CD4-positive, alpha-beta memory T cell (primary cell): ENCODE results near the gene ACTC1. TPM values are rescaled to one million over a fixed set of nuclear protein-coding genes. Genes with fewer than 3 reads are reported as not detected.
"Not testable (repeated sequence)": the region's sequence is repeated elsewhere in the genome, so short reads cannot be mapped to it uniquely, and the experiment has no call there.

Experiments used
- CTCF ChIA-PET: fragments of 350-600 bp; sonication (Branson Sonifier 250); formaldehyde crosslinking; loops from one replicate; lab custom pipeline; 2021; ENCODE audit warnings: inconsistent platforms; ENCODE audit not compliant: partially characterized antibody; lab: Charles Lee
- POLR2A ChIA-PET: fragments of 350-600 bp; sonication (Branson Sonifier 250); formaldehyde crosslinking; loops from one replicate; lab custom pipeline; 2021; ENCODE audit not compliant: partially characterized antibody; lab: Charles Lee
- DNase-seq, 5 donors: peaks; one replicate each; pipeline versions ENCODE4 v3.0.0 to v3.0.0-alpha.2; 2020 to 2022; ENCODE audit warnings: mixed read lengths in 1 of 5
- H3K27ac ChIP-seq: one replicate; pipeline ENCODE4 v1.7.0; 2013; ENCODE audit warnings: low read depth, low read length
- H3K27me3 ChIP-seq: 2 replicates; pipeline ENCODE4 v1.7.0; 2013; ENCODE audit warnings: mild to moderate bottlenecking, low read length, moderate library complexity; ENCODE audit not compliant: insufficient read depth
- H3K36me3 ChIP-seq: 2 replicates; pipeline ENCODE4 v1.7.0; 2013; ENCODE audit warnings: mild to moderate bottlenecking, low read length, moderate library complexity; ENCODE audit not compliant: insufficient read depth
- H3K4me1 ChIP-seq: 2 replicates; pipeline ENCODE4 v1.7.0; 2013; ENCODE audit warnings: mild to moderate bottlenecking, low read length, moderate library complexity; ENCODE audit not compliant: insufficient read depth
- H3K4me3 ChIP-seq, 2 donors: one replicate each; pipeline ENCODE4 v1.7.0; 2013; ENCODE audit warnings: low read length in 2 of 2, mild to moderate bottlenecking in 1 of 2
- H3K9me3 ChIP-seq, 2 donors: one replicate each; pipeline ENCODE4 v1.7.0; 2013; ENCODE audit warnings: low read length in 2 of 2, control low read depth in 1 of 2; ENCODE audit not compliant: control insufficient read depth in 1 of 2
- H3K27ac Mint-ChIP-seq, 7 donors: one replicate each; pipeline ENCODE4 v1.8.0; 2020 to 2021; ENCODE audit warnings: mixed read lengths in 7 of 7, mild to moderate bottlenecking in 6 of 7, inconsistent platforms in 3 of 7, moderate library complexity in 3 of 7
- H3K27me3 Mint-ChIP-seq, 2 donors: one replicate each; pipeline ENCODE4 v1.8.0; 2020 to 2021; ENCODE audit warnings: mixed read lengths in 2 of 2
- H3K36me3 Mint-ChIP-seq, 2 donors: one replicate each; pipeline ENCODE4 v1.8.0; 2020 to 2021; ENCODE audit warnings: mixed read lengths in 2 of 2, inconsistent platforms in 1 of 2, mild to moderate bottlenecking in 1 of 2
- H3K4me1 Mint-ChIP-seq, 4 donors: one replicate each; pipeline ENCODE4 v1.8.0; 2020 to 2021; ENCODE audit warnings: mixed read lengths in 4 of 4, mild to moderate bottlenecking in 1 of 4
- H3K4me3 Mint-ChIP-seq, 8 donors: one replicate each; pipeline ENCODE4 v1.8.0; 2020 to 2021; ENCODE audit warnings: mixed read lengths in 8 of 8, mild to moderate bottlenecking in 7 of 8, moderate library complexity in 6 of 8, inconsistent platforms in 3 of 8
- H3K9me3 Mint-ChIP-seq, 8 donors: one replicate each; pipeline ENCODE4 v1.8.0; 2020 to 2021; ENCODE audit warnings: mixed read lengths in 8 of 8, mild to moderate bottlenecking in 5 of 8, inconsistent platforms in 3 of 8, moderate library complexity in 1 of 8
- intact Hi-C: fragments of 100-400 bp; cut with micrococcal nuclease; formaldehyde crosslinking; loops from one replicate; pipeline ENCODE4 v1.15.1; 2023
- polyA plus RNA-seq, 2 donors: library from polyadenylated mRNA; unstranded; fragments of 300-500 nt; fragmentation: Illumina TruSeq; gene quantifications; one replicate each; pipeline ENCODE4 v1.2.3, GENCODE V29; 2021
- total RNA-seq, 2 experiments: library from RNA; stranded (reverse); gene quantifications; one replicate each; pipeline ENCODE4 v1.2.3, GENCODE V29; 2021

Gene ACTC1
- total and polyA plus RNA-seq, 4 experiments from 2014 or later = not detected

DNA sequence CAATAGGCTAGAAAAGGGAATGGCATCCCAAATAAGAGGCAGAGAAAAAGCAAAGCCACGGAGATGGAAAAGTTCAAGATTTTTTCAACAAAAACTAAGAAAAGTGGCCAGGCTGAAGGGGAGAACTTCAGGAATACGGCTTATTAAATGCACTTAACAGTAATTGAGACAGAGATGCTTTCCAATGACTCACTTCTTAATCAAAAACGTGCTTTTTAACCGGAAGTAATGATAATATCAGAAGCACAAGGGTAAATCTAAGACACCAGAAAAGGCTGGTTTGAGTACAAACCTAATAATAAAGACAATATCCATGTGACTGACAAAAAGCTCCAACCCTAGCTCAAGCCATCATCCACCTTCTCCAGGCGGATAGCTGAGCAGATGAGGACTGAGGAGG, 24.8 kb upstream of the ACTC1 start:
- Mint-ChIP-seq H3K4me3 (no peak overlapping the region), H3K36me3 (no peaks in the 10 kb centered on the region), H3K27me3 (peaks cover 13 to 24% of the 10 kb centered on the region in 2 donors), H3K4me1 (no peaks in the 10 kb centered on the region), H3K9me3 (no peaks in the 10 kb centered on the region), H3K27ac (no peak overlapping the region)
- H3K4me1 ChIP-seq = no peaks in the 10 kb centered on the region
- H3K27ac ChIP-seq = no peak overlapping the region
- no peaks in the 10 kb centered on the region for H3K36me3 ChIP-seq
- H3K27me3 ChIP-seq = no peaks in the 10 kb centered on the region
- intact Hi-C loops = no loop called here
- POLR2A ChIA-PET = no interaction called here
- DNase-seq = no peak
- H3K9me3 ChIP-seq = no peaks in the 10 kb centered on the region
- no peak overlapping the region for H3K4me3 ChIP-seq
- CTCF ChIA-PET = no interaction called here

DNA sequence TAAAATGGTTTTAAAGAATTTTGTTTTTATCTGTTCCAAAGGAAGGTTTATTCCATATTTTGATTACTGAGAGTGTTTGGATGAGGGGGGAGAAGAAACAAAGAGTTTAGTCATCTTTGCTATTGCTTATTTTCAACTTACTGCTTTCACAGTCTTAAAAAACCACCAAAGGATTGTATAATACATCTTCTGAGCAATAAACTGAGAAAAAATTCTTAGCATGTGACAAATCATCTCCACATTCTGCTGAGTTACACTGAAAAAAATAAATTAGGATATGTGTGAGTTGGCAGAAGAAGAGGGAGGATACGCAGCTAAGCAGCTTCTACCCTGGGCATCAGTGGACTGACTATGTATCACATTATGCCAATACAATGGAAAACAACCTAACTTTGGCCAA, 23.2 kb upstream of the ACTC1 start:
- Mint-ChIP-seq H3K9me3 (peaks cover 0 to 1% (median 0%) of the 10 kb centered on the region in 8 donors), H3K36me3 (no peaks in the 10 kb centered on the region), H3K27me3 (peaks cover 14 to 24% of the 10 kb centered on the region in 2 donors), H3K4me1 (no peaks in the 10 kb centered on the region), H3K4me3 (no peak overlapping the region), H3K27ac (no peak overlapping the region)
- Histone ChIP-seq H3K27me3 (no peaks in the 10 kb centered on the region), H3K36me3 (no peaks in the 10 kb centered on the region), H3K9me3 (no peaks in the 10 kb centered on the region), H3K4me3 (no peak overlapping the region), H3K4me1 (no peaks in the 10 kb centered on the region), H3K27ac (no peak overlapping the region)
- ChIA-PET POLR2A (no interaction called here), CTCF (no interaction called here)
- no peak for DNase-seq
- intact Hi-C loops = no loop called here

DNA sequence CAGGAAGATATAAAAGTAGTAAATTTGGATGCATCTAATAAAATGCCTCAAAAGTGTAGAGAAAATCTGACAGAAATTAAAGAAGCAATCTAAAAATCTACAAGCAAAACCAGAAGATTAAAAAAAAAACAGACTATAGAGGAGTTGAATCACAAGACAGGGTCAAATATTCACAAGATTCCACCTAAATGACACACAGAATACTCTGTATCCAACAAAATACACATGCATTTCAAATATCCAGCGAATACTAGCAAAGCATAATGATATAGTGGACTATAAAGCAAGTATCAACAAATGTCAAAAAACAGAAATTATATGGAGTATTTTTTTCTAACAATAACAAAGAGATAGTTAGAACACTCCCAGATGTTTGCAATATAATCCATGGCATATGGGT, 20.5 kb upstream of the ACTC1 start:
- no peak overlapping the region for H3K27ac Mint-ChIP-seq

DNA sequence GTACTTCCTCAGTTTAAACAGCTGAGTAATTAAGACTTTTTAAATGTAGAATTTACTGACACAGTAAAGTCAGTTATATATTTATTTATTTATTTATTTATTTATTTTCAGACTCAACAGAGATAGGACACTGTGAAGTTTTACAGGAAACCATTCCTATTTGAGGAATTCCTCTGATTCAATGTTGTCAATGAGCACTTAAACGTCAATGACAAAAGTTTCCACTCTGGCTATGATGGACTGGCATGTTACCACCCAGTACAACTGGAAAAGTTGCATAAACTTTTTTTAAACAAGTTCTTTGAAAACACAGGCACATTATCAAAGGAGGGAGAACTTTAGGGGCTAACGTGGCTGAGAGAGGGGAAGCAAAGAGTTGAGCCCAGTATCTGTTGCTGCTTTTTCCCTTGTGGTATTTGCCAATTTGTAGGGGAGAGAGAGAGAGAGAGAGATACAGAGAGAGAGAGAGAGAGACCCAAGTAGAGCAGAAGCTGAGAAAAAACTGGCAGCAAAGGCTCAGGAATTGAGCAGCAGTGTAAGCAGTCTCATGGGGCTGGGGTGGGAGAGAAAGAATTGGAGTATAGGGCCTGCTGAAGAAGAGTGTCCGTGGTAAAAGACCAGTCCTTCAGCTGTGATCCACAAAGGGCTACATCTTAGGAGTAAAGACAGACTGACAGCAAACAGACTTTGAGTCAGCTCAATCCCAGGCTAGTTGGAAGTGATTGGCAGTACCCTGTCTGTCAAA, 18.3 kb upstream of the ACTC1 start:
- Mint-ChIP-seq H3K27ac (no peak overlapping the region), H3K27me3 (peaks cover 19% of the 10 kb centered on the region in 2 donors), H3K4me1 (no peaks in the 10 kb centered on the region), H3K4me3 (no peak overlapping the region), H3K36me3 (no peaks in the 10 kb centered on the region), H3K9me3 (peaks cover 0 to 4% (median 0%) of the 10 kb centered on the region in 8 donors)
- no peaks in the 10 kb centered on the region for H3K36me3 ChIP-seq
- no peak overlapping the region for H3K4me3 ChIP-seq
- no peak for DNase-seq
- H3K27me3 ChIP-seq = no peaks in the 10 kb centered on the region
- H3K27ac ChIP-seq = no peak overlapping the region
- intact Hi-C loops = no loop called here
- no peaks in the 10 kb centered on the region for H3K4me1 ChIP-seq
- ChIA-PET CTCF (interaction anchor here (0.8 kb wide), 1 partner anchor 12 kb away, joined by 4 read pairs; no protein-coding TSS in a partner anchor), POLR2A (no interaction called here)
- H3K9me3 ChIP-seq = no peaks in the 10 kb centered on the region

More for the DNA sequence above, 20.5 kb upstream of the ACTC1 start:
- ChIA-PET POLR2A (no interaction called here), CTCF (no interaction called here)
- no peak overlapping the region for H3K4me3 Mint-ChIP-seq
- DNase-seq = no peak
- intact Hi-C loops = no loop called here
- Histone ChIP-seq H3K27me3 (no peaks in the 10 kb centered on the region), H3K4me1 (no peaks in the 10 kb centered on the region), H3K27ac (no peak overlapping the region), H3K4me3 (no peak overlapping the region), H3K36me3 (no peaks in the 10 kb centered on the region), H3K9me3 (no peaks in the 10 kb centered on the region)
- peaks cover 0 to 1% (median 0%) of the 10 kb centered on the region in 8 donors for H3K9me3 Mint-ChIP-seq
- H3K27me3 Mint-ChIP-seq = peaks cover 22% of the 10 kb centered on the region in 2 donors
- H3K4me1 Mint-ChIP-seq = no peaks in the 10 kb centered on the region
- H3K36me3 Mint-ChIP-seq = no peaks in the 10 kb centered on the region

DNA sequence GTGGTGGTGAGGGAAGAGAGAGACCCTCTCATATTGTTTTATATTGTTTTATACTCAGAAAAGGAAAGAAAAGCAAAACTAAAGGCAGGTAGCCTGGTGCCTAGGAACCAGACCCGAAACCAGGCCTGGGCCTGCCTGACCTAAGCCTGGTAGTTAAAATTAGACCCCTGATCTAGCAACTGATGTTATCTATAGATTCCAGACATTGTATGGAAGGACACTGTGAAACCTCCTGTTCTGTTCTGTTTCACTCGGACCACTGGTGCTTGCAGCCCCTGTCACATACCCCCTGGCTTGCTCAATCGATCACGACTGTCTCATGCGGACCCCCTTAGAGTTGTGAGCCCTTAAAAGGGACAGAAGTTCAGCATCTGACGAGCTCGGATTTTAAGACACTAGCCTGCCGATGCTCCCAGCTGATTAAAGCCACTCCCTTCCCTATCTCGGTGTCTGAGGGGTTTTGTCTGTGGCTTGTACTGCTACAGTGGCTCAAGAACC, 17.6 kb upstream of the ACTC1 start:
- H3K4me1 ChIP-seq, POLR2A ChIA-PET, H3K9me3 ChIP-seq, H3K27ac ChIP-seq, DNase-seq, H3K27me3 ChIP-seq, H3K4me3 ChIP-seq, CTCF ChIA-PET, H3K9me3 Mint-ChIP-seq, H3K27ac Mint-ChIP-seq, H3K36me3 Mint-ChIP-seq, H3K4me3 Mint-ChIP-seq, H3K4me1 Mint-ChIP-seq, intact Hi-C loops, H3K36me3 ChIP-seq: not testable (repeated sequence)
- peaks cover 19% of the 10 kb centered on the region in 2 donors for H3K27me3 Mint-ChIP-seq

DNA sequence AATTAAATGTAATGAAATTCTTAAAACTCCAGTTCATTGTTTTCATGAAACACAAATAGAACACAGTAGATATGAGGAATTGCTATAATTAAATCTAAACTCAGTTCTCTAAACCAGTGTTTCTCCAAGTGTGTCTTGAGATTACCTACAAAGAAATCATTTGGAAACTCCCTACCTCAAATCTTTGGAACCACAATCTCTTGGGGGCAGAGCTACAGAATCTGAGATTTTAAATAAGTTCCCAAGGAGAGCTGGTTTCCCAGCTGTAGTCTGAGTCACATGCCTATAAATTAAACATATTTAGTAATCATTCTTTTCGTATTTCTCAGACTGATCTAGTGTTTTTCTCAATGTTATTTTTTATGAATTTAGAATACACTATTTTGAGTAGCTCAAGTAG, 17.0 kb upstream of the ACTC1 start:
- intact Hi-C loops = no loop called here
- ChIA-PET CTCF (no interaction called here), POLR2A (no interaction called here)
- Mint-ChIP-seq H3K27ac (no peak overlapping the region), H3K4me3 (no peak overlapping the region), H3K27me3 (peaks cover 19% of the 10 kb centered on the region in 2 donors), H3K36me3 (no peaks in the 10 kb centered on the region), H3K4me1 (no peaks in the 10 kb centered on the region), H3K9me3 (peaks cover 0 to 6% (median under 1%) of the 10 kb centered on the region in 8 donors)
- Histone ChIP-seq H3K4me1 (no peaks in the 10 kb centered on the region), H3K36me3 (no peaks in the 10 kb centered on the region), H3K4me3 (no peak overlapping the region), H3K27ac (no peak overlapping the region), H3K9me3 (no peaks in the 10 kb centered on the region), H3K27me3 (no peaks in the 10 kb centered on the region)
- DNase-seq = no peak

DNA sequence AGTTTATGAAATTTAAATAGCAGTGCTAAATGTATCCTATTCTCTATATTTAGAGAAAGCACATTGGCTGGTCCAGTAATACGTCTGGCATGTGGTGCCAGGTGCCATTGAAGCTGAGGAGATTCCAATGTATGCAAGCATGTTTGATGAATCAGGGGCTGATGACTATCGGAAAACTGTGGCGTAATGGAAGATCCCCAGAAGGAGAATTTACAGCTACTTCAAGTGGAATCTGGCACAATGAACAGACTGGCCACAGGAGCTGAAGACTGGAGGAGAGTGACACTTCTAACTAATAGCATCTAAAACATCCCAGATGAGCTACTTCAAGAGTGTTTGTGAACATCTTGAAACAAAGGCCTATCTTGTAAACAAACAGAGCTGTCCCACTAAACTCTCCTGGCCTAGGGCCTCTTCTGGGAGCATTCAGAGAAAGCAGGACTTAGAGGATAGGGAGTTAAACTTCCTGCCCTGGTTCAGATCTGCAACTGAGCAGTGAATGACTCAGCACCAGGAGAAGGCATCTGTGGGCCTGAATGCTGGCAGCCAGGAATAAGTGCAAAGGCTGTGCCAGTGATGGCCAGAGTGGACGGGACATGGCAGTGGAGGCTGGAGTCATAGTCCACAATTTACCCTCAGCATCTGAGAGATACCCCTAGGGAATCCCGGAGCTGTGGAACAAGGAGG, 15.2 kb upstream of the ACTC1 start:
- Histone ChIP-seq H3K27ac (no peak overlapping the region), H3K9me3 (no peaks in the 10 kb centered on the region), H3K4me1 (no peaks in the 10 kb centered on the region), H3K36me3 (no peaks in the 10 kb centered on the region), H3K27me3 (no peaks in the 10 kb centered on the region), H3K4me3 (no peak overlapping the region)
- CTCF ChIA-PET = interaction anchor here (0.6 kb wide), 1 partner anchor 467 kb away, joined by 3 read pairs; the partner anchor contains the start of gene NUTM1
- Mint-ChIP-seq H3K27me3 (peaks cover 17 to 19% of the 10 kb centered on the region in 2 donors), H3K36me3 (no peaks in the 10 kb centered on the region), H3K27ac (no peak overlapping the region), H3K9me3 (peaks cover 0 to 12% (median 6%) of the 10 kb centered on the region in 8 donors), H3K4me3 (no peak overlapping the region), H3K4me1 (no peaks in the 10 kb centered on the region)
- DNase-seq = no peak
- POLR2A ChIA-PET = no interaction called here
- intact Hi-C loops = no loop called here
